Upper lobe of left lung (tissue), 4 donors: Measurements from ENCODE around the gene HPSE2.

Source experiments
- POLR2A ChIP-seq, 4 donors: fragments of 450-650 bp; IDR thresholded peaks; one replicate each; pipeline ENCODE4 v1.5.1; 2016 to 2017; ENCODE audit warnings: antibody characterized with exemption in 4 of 4, mild to moderate bottlenecking in 2 of 4
- POLR2AphosphoS5 ChIP-seq, 2 donors: sonication (generic); formaldehyde crosslinking; IDR thresholded peaks; one replicate each; pipeline ENCODE4 v1.5.1; 2017; ENCODE audit warnings: antibody characterized with exemption in 2 of 2

- TF ChIP-seq POLR2AphosphoS5 (IDR thresholded peaks at IDR 0.05) (no peak), POLR2A (IDR thresholded peaks at IDR 0.05) (no peak)
These were observed 32.3 kb downstream of the HPSE2 start for GRCh38 chr10:99203310-99203709.
